GM18861 (cell line): ENCODE results near the gene ANO7.

ENCODE experiments used
- ATAC-seq: cut with Tn5 transposase; IDR thresholded peaks from one replicate; pipeline ENCODE4 v1.9.1; 2021; ENCODE audit not compliant: unreplicated experiment

Gene ANO7

DNA sequence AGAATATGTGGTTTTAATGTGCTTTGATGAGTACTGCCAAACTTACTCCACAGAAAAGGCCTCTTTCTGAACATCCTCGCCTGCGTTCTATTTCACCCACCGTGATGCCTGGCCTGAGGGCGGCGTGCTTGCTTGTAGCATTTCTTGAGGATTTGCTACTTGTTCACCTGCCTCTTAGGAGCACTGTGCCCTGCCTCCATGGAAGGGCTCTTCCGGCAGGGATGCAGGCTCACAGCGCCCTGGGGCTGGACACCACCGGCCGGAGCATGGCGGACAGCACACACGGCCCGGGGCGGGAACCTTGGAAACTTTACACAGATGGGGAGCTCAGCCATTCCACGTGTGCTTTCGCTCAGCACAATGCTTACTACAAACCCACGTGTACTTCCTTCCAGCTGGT lies 37.1 kb downstream of the ANO7 start:
- no peak for ATAC-seq

DNA sequence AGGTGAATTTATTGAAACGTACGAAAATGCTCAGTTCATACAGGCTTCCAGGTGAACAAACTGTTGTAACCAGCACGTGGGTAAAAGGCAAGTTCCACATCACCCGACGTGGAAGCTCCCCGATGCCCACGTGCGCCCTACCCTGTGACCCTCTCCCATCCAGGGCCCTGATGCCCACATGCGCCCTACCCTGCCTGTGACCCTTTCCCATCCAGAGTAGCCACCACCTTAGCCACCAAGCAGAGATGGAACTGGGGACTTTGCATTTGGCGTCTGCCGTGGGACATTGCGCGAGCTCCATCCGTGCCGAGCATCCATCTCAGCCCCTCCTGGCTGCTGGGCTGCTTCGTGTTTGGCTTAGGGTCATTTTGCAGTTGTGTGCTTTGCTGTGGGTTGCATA lies 37.5 kb downstream of the ANO7 start:
- no peak for ATAC-seq

DNA sequence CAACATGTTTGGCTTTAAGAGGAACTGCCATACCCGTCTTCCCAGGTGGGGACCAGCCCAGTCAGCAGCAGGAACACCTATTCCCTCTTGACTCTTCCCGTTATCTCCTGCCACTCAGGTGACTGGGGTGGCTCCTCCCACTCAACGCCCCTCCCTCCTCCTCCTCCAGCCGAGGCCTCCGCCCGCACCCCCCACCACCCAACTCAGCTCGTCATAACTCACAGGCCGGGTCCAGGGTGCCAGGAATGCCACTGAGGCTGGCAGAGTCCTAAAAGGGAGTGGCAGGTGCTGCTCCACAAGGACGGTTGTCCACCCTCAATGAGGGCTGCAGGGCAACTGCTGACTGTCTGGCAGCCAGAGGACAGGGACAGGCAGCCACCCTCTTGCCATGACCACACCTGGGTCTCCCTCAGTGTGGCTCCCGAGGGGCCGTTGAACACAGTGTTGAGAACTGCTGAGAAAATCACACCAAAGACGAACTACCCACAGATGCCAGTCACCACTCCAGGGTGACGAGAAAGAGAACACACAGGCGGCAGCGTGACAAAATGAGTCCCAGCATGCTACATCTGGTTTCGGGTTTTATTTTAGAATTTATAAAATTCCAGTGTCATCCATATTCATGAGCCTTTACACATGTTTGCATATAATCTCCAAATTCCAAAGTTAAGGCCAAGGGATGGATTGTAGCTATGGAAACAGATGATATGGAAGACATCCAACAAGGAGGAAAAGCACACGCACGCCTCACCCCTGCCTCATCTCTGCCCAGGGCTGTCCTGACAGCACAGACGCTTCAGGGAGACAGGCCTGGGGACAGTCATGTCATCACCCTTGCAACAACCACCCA lies 38.5 kb downstream of the ANO7 start:
- no peak for ATAC-seq

DNA sequence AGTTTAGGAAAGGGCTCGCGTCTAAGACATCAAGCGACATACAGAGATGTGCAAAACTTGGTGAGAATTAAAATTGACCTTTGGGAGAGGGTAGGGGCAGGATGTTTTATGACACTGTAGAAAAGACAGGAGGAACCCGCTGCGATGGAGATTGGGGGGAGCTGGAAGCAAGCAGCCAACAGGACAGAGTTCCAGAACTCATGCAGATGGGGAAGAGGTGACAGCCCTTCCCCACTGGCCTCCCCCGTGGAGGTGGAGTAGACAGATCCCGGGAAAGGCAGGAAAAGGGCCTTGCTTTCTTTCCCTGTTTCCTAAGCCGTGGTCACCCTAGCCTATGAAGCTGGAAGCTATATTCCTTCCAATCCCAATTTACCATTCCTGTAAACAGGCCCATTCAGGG lies 39.1 kb downstream of the ANO7 start:
- ATAC-seq, result no peak

DNA sequence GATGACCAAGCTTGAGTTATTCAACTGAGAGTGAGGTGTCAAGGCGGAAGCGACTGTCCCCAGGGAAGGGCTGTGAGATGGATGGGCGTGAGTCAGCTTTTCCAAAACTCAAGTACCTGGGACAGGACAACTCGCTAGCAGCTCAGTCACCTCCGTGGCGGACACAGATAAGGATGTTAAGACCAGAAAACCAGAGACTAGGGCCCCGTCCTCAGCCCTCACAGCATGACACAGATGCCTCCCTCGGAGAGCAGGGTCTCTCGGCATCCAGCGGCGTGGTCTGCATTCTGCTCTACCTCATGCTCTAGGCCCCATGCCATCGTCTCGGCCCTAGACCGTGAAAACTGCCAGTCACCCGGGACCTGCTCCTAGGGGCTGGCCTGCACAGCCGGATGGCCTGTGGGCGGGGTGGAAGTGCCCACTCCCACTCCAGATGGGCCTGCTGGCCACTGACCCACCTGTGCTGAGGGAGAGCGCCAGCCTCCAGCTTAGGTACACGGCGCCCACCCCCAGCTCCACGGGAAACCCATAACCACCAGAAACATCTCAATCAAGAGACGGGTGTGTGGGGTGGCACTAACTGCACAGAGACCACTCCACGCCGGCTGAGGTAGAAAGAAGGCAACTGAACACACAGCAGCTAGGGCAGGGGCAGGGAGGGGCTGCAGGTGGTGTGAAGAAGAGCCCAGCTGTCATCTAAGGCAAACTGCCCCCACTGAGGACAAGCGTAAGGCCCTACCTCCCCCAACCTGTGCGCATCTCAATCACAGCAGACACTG lies 39.8 kb downstream of the ANO7 start:
- no peak for ATAC-seq

DNA sequence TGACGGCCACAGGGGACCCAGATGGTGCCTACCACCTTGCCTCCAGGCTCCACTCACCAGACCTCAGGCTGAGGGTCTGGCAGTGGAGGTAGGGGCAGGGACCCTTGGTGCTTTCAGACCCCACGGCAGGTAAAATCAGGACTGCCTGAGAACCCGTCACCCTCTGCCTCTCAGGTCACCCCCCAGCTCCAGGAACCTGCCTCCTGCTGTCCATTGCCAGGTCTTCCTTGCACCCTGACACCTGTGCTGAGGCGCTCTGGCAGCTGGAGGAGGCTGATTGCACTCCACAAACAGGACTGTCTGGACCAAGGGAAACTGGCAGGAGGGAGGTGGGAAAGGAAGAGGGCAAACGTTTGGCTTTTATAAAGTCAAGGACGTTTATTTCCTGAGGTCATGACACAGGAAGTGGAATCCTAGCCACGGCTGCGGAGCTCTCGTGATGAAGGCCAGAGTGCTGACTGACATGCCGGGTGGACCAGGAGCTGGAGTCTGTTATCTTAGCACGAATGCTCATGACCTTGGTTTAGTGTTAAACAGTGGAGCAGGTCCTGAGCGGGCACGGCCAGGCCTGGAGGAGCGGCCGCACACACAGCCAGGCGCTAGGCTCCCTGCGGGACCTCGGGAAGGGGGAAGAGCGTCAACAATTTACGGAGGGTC lies 40.5 kb downstream of the ANO7 start:
- no peak for ATAC-seq

DNA sequence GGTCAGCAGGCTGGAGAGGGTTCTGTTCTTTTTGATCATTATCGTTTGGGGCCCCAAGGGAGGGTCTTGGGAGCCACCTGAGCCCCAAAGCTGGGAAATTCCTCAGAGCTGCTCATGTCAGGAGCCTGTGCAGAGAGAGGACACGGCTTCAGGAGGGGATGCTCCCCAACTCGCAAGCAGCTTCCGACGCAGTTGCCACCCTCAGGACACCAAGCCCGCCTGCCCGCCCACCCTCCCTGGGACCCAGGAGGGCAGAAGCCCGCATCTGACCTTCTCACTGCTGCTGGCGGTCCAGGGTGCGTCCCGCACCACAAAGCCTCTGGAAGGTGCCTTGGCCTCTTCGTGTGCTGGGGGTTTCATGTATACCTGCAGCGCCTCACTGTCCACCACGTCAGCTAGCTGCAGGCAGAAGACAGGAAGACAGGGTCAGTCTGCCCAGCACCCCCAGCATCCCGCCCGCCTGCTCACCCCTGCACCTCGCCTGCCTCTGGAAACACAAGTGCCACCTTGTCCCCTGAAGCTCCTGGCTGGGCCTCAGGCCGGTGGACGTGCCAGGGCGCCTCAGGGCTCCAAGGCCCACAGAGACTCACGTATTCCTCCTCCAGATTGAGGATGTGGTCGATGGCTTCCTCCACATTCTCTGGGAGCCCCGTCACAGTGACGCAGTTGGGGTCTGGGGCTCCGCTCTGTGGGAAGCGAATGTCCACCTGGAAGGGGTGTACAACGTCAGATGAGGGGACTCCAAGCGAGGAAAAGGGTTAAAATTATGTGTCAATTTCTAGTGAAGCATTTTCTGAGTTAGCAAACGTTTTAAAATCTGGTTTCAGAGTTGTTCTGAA lies 41.3 kb downstream of the ANO7 start:
- no peak for ATAC-seq

DNA sequence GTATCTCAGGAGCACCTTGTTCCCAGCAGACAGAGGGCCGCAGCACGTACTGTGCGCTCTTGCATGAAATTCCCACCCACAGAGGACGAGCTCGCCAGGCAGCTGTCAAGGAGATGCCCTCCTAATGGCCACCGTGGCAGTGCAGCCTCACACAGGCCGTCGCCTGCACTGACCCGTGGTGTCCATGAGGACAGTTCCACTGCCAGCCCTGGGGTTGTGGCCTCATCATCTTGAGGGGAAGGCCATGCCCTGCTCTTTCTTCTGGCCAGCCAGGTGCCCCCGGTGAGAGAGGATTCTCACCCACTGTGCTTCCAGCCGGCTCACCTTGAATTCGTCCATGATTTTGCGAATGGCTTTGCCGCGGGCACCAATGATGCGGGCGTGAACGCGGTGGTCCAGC lies 42.0 kb downstream of the ANO7 start:
- no peak for ATAC-seq

DNA sequence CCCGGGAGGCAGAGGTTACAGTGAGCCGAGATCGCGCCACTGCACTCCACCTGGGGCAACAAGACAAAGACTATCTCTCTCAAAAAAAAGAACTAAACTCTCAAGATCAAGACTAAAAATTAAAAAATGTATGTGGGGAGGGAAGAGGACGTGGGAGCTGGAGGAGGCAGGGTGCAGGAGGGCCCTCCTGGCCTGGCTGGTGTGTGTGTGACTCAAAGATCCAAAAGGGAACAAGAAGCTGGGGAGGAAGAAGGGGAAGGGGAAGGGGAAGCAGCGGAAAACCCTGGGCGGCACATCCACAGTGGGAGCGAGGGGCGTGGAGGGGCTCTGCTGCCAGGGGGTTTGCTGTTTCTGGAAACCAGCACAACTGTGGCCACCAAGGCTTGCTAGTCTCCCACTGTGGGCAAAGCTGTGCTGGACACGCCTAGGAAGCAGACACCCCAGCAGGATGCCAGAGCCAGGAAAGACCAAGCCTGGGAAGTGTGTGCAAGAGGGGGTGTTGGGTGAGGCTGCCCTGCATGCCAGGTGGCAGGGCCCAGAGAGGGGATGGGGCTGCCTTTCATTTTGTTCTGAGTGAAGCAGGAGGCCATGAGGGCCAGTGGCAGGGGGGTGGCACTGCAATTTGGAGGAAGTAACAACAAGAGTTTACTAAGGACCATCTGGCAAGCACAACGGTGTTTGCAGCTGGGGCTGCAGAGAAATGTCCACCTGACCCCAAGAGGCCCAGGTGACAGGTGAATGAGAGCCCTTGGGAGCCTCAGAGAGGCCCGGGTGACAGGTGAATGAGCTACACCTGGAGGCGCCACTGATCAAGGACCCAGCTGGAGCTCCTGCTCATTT lies 44.5 kb downstream of the ANO7 start:
- no peak for ATAC-seq

DNA sequence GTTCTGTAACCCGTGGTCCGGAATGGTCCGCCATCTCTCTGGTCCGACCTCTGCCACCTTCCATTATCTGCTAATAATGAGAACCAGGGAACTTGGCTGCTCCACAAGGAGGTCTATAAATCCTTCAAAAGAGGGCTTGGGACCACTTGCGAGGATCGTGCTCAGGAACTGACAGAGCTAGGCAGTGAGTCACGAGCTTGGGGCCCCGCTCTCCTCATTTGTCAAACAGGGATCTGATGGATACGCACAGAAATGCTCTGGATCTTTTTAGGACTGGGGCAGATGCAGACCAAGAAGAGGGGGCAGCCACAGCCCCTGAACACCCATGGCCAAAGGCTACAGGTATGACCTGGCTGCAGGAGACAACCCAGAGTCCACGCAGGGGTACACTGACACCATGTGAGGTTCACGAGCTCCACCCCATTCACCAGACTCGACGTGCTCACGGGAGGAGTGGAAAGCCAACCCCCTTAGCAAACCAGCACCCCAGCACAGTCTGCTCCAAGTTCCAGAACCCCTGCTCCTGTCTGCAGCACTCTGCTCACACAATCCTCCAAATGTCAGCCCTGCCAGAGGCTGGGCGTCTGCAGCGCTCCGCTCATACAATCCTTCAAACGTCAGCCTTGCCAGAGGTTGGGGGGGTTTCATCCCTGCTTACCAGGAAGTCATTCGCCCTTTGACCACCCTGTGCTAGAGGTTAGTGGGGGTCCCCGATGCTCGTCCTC lies 45.8 kb downstream of the ANO7 start:
- ATAC-seq, result no peak

DNA sequence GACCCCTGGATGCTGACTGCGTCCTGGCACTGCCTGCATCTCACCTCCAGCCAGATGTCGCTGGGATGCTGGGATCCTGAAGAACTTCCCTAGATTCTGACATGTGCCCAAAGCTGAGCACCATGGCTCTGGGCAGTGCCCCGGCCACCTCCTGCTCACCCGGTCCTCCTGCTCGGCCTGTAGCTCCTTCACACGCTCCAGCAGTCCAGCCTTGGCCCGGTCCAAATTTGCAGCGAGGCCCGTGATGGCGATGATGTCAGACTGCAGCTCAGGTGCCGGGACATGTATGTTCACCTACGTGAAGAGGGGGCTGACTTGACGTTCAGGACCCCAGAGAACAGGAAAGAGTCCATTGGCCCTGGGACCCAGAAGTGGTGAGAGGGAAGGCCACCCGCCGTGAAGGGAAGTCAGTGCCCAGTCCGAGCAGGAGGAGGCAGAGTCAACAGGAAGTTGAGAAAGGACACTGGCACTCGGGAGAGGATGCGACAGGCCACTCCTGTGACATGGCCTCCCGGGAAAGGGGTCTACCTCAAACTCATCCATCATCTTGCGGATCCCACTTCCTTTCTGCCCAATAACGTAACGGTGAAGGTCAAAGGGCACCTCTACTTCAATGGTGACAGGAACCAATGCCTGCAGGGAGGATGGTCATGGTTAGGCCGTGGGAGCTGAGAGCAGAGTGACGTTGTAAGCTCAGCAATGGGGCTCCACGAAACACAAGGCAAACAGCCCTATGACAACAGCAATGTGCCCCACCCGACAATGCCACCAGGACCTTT lies 46.7 kb downstream of the ANO7 start:
- no peak for ATAC-seq

DNA sequence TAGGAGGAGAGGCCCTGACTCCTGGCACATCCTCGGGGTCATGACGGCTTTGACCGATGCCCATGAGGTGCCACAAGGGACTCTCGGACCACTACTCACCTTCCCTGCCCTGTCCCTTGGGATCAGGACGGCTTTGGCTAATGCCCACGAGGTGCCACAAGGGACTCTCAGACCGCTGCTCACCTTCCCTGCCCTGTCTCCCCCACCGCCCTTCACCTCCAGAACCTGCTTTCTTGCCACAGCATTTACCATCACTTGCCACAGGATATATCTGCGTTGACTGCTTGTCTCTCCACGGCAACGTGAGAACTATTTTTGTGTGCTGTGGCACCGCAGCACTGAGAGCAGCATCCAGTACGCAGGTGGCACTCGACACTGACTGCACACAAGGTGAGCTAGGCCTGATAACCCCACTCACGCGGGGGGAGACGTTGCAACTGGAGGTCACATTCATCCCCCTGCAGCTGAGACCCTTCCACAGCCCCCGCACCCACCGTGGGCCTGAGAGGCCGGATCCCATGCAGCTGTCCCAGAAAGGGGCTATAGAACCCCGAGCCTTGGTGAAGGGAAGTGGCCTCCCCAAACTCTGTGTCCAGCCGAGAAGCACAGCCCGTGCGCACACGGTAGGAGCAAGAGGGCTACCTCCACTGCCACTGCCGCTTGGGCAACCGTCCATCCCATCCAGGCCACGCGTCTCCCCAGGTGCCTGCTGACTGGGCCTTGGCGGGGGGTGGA lies 47.5 kb downstream of the ANO7 start:
- no peak for ATAC-seq

DNA sequence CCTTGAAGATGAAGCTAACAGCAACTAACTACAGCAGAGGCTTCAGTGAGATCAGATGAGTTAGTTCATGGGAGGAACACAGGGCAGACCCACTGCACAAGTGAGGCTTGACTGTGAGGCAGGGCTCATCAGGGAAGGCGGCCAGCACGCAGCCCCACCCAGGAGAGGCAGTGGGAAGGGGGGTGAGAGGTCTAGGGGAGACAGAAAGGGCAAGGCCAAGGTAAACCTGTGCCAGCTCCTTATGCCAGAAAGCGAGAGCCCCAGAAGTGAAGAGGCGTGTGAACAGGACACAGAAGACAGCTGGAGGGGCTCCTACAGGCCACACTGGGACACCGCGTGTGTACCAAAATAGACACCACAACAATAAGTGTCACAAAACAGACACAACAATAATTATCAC lies 48.6 kb downstream of the ANO7 start:
- ATAC-seq, result no peak

DNA sequence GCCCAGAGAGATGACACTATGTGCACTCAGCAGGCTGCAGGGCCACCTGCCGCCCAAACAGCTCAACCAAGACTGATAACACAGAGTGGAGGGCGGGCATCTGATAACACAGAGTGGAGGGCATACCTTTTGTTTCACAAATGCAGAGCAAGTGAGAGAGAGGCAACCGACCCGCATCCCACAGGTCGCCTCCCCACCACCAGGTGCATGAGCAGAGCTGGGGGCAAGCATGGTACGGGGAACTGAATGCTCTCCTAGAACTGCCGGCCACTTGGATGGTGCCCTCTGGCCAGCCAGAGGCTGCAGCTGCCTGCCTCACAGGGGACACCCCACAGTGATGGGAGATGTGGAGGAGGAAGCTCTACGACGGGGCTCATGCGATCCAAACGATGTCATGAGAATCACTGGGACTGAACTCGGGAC lies 49.5 kb downstream of the ANO7 start:
- no peak for ATAC-seq

DNA sequence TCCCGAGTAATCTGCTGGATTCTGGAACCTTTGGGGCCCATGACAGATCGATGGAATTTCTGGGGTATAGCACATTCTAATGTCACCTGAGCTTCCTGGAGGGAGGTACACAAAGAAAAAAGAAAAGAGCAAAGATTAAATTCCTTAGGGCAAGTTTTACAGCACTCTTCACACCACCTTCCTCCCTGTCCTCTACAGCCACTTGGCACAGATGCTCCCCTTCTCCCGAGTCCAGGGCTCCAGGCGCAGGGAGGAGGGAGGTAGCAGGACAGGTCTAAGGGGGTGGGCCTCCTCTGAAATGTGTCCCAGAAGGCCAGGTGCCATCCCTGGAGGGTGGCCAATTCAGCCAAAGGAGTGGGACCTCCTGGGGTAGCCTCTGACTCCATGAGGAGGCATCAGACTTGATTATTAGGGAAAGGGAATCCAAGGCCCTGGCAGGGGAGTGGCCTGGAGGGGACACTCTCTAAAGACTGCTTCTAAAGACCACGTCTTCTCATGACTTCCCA lies 50.3 kb downstream of the ANO7 start:
- ATAC-seq, result no peak

DNA sequence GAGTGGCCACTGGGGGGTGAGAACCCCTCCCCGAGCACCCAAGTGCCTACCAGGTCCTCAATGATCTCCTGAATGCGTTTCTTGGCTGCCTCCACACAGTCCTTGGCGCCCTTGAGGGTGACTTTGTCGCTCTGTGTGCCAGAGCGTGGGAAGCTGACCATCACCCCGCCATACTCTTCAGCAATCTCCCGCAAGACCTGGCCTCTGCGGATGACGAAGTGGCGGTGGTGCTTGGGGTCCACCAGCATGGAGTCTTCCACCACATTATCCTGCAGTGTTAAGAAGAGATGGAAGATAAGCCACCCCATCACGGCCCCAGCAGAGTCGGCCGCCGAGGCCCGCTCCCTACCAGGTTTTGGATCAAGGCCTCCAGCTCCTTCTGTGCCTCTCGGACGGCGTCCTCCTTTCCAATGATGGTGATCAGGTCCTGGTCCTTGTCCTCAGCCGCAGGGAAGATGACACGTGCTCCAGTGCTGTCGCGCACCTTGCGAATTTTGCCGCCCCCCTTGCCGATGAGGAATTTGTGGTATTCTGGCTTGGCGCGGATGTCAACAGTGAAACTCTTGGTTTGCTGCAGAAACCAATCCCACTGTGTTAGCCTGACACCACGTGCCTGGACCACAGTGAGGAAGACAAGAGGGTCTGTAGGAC lies 51.2 kb downstream of the ANO7 start:
- no peak for ATAC-seq

DNA sequence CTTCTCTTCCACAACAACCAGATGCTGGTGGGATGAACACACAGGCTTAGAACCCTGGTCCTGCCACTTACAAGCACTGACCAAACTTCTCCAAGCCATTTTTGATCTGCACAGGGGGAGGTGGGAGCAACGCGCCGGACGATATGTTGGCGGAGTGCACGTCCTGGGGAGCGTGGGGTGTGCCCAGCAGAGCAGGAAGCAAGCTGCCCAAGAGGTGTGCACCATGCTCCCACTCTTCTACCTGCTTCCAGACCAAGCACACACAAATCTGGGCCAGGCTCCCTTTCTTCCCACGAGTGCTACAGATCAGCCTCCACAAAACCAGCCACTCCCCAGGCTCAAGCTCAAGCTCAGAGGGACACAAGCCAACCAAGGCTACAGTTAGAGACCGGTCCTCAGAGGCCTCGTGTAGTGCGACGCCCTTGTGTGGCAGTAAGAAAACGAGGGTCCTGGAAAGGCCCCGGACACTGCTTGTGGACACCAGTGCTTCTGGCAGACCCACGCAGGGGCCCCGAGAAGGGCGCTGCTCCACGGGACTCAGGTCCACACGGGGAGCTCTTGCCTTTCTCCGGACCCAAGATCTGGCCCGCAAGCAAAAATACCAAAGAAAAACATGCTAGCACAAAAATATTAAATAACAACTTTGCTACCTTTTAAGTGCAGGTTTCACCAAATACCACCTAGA lies 52.0 kb downstream of the ANO7 start:
- ATAC-seq, result no peak
